Loucy (cell line): ENCODE data around the gene TBX21.

Experiments used
- CTCF ChIP-seq: fragments of 200-600 bp; sonication (generic); conservative IDR thresholded peaks from 2 replicates; pipeline ENCODE4 v1.5.1; 2014; ENCODE audit warnings: mild to moderate bottlenecking, antibody characterized with exemption, low read length
- EZH2phosphoT487 ChIP-seq: fragments of 200-600 bp; IDR thresholded peaks from 2 replicates; pipeline ENCODE4 v1.6.1; 2018; ENCODE audit warnings: antibody characterized with exemption, mild to moderate bottlenecking, moderate library complexity, borderline replicate concordance

- no peak for TF ChIP-seq CTCF
- TF ChIP-seq EZH2phosphoT487: no peak
These were observed 2.5 kb downstream of the TBX21 start for GRCh38 chr17:47735536-47736011.
